Cardiac fibroblast (primary cell): ENCODE measurements around the gene TMEM86B.

ENCODE experiments used
- DNase-seq, 2 donors: peaks; one replicate each; pipeline versions ENCODE4 v3.0.0 to v3.0.0-alpha.2; 2010; ENCODE audit warnings: low read depth in 2 of 2
- H3K4me3 ChIP-seq, 2 donors: replicated peaks in 1 of 2; 1 replicate in 1 of 2; 2 replicates in 1 of 2; pipeline ENCODE4 v1.5.1; 2011; ENCODE audit warnings: low read depth in 2 of 2, low read length in 2 of 2, mild to moderate bottlenecking in 2 of 2, moderate library complexity in 1 of 2
- CTCF ChIP-seq: IDR thresholded peaks from one replicate; pipeline ENCODE4 v1.5.1; 2011; ENCODE audit warnings: low read depth, mild to moderate bottlenecking, low read length, inconsistent platforms

TMEM86B gene

DNA sequence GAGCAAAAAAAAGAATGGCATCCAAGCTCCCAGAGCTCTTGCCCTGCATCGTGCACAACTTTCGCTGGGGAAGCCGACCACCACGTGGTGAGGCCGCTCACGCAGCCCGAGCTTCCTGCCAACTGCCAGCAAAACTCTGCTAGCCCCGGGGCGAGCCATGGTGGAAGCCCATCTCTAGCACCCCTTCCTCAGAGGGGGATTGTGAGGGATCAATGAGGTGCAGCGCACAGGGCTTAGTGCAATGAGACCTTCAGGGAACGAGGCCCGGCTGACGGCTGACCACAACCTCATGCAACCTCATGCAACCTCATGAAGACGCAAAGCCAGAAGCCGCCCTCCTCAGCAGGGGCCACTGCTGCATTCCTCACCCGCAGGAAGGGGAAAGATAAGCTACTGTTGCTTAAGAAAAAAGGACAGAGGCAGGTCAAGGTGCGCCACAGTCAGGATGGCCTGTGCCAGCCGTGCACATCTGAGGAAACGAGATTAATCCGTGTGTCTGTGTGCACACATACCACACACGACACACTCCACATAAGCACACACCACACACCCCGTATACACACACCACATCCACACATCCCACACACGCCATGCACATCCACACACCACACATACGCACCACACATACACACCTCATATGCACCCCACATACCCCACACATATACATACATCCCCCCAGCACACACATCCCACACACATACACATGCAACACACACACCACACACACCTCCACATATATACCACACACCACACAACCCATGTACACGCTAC, 41.8 kb upstream of the TMEM86B start:
- no peak for DNase-seq
- H3K4me3 ChIP-seq: no peak overlapping the region
- no peak for TF ChIP-seq CTCF

DNA sequence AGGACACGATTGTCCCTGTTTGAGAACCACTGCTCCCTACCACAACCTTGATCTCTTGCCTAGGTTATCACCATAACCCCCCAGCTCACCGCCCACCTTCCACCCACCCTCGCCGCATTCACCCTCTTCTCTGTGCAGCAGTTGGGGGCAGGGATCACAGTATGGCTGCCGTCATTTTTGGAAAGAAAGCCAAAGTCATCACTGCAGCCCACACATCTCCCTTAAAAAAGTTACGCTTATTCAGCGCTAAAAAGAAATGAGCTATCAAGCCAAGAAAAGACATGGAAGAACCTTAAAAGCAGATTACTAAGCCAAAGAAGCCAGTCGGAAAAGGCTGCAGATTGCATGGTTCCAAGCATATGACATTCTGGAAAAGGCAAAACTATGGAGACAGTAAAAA, 40.7 kb upstream of the TMEM86B start:
- DNase-seq: no peak
- no peak for TF ChIP-seq CTCF

DNA sequence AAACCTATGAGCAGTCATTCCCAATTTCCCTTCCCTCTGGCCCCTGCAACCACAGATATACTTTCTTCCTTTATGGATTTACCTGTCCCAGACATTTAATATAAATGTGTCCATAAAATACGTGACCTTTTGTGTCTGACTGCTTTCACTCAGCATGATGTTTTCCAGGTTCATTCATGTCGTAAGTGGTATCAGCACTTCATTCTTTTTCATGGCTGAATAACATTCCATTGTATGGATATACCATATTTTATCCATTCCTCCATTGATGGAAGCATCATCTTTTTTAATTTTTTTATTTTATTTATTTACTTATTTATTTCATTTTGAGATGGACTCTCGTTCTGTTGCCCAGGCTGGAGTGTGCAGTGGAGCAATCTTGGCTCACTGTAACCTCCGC, 38.3 kb upstream of the TMEM86B start:
- TF ChIP-seq CTCF: no peak
- no peak overlapping the region for H3K4me3 ChIP-seq
- no peak for DNase-seq

More for the DNA sequence above, 40.7 kb upstream of the TMEM86B start:
- H3K4me3 ChIP-seq: no peak overlapping the region

GRCh38 chr19:55266404-55266803, 37.8 kb upstream of the TMEM86B start:
- TF ChIP-seq CTCF: no peak
- no peak for DNase-seq
- H3K4me3 ChIP-seq: no peak overlapping the region

GRCh38 chr19:55265723-55266386, 37.3 kb upstream of the TMEM86B start:
- no peak for TF ChIP-seq CTCF
- DNase-seq: no peak
- H3K4me3 ChIP-seq: no peak overlapping the region

GRCh38 chr19:55265173-55265572, 36.6 kb upstream of the TMEM86B start:
- no peak for TF ChIP-seq CTCF
- no peak overlapping the region for H3K4me3 ChIP-seq
- DNase-seq: no peak
